CD4-positive, alpha-beta T cell (primary cell): ENCODE results near the gene ASTN1. TPM values are rescaled to one million over a fixed set of nuclear protein-coding genes. Genes with fewer than 3 reads are reported as not detected.

Source experiments
- ATAC-seq: fragments of 200-7000 bp; cut with Tn5 transposase; one replicate; pipeline ENCODE4 v1.10.0; 2022; ENCODE audit warnings: mild to moderate bottlenecking; ENCODE audit not compliant: poor library complexity
- CTCF ChIA-PET: fragments of 350-600 bp; sonication (Branson Sonifier 250); formaldehyde crosslinking; loops from one replicate; lab custom pipeline; 2021; ENCODE audit warnings: antibody characterized with exemption, inconsistent platforms; lab: Charles Lee
- POLR2A ChIA-PET: fragments of 350-600 bp; sonication (Branson Sonifier 250); formaldehyde crosslinking; loops from one replicate; lab custom pipeline; 2021; ENCODE audit warnings: antibody characterized with exemption, inconsistent platforms; lab: Charles Lee
- DNase-seq, 14 experiments: peaks; one replicate each; pipeline ENCODE4 v3.0.0-alpha.2; 2013 to 2020; ENCODE audit warnings: mixed read lengths in 2 of 14
- H3K27ac ChIP-seq, 2 donors: one replicate each; pipeline versions ENCODE4 v1.5.1 to v1.7.0; 2013; ENCODE audit warnings: low read length in 2 of 2, low read depth in 1 of 2, mild to moderate bottlenecking in 1 of 2
- H3K27me3 ChIP-seq, 2 experiments: 1 replicate in 1 of 2; 2 replicates in 1 of 2; pipeline versions ENCODE4 v1.6.1 to v1.7.0; 2013; ENCODE audit warnings: low read length in 2 of 2, control low read depth in 1 of 2, mild to moderate bottlenecking in 1 of 2, moderate library complexity in 1 of 2; ENCODE audit not compliant: insufficient read depth in 2 of 2, control insufficient read depth in 1 of 2
- H3K36me3 ChIP-seq: one replicate; pipeline ENCODE4 v1.6.1; 2013; ENCODE audit warnings: low read length, control low read depth; ENCODE audit not compliant: insufficient read depth
- H3K4me1 ChIP-seq: one replicate; pipeline ENCODE4 v1.6.1; 2013; ENCODE audit warnings: low read length, control low read depth; ENCODE audit not compliant: insufficient read depth
- H3K4me3 ChIP-seq: one replicate; pipeline ENCODE4 v1.5.1; 2013; ENCODE audit warnings: mild to moderate bottlenecking, low read length, moderate library complexity
- H3K9me3 ChIP-seq, 2 experiments: 1 replicate in 1 of 2; 2 replicates in 1 of 2; pipeline versions ENCODE4 v1.6.1 to v1.7.0; 2013; ENCODE audit warnings: low read length in 2 of 2, mild to moderate bottlenecking in 2 of 2, control low read depth in 1 of 2, moderate library complexity in 1 of 2; ENCODE audit not compliant: control insufficient read depth in 1 of 2, insufficient read depth in 1 of 2
- H3K27ac Mint-ChIP-seq: one replicate; pipeline ENCODE4 v1.8.0; 2020; ENCODE audit warnings: mixed read lengths
- H3K27me3 Mint-ChIP-seq: one replicate; pipeline ENCODE4 v1.8.0; 2021; ENCODE audit warnings: mixed read lengths
- H3K36me3 Mint-ChIP-seq: one replicate; pipeline ENCODE4 v1.8.0; 2021; ENCODE audit warnings: low read depth, mixed read lengths
- H3K4me1 Mint-ChIP-seq: one replicate; pipeline ENCODE4 v1.8.0; 2021; ENCODE audit warnings: low read depth, mixed read lengths
- H3K4me3 Mint-ChIP-seq: one replicate; pipeline ENCODE4 v1.8.0; 2020; ENCODE audit warnings: mild to moderate bottlenecking, mixed read lengths
- H3K9me3 Mint-ChIP-seq: one replicate; pipeline ENCODE4 v1.8.0; 2020; ENCODE audit warnings: mixed read lengths
- intact Hi-C, 2 experiments: fragments of 100-400 bp; cut with DNase I in 1 of 2; cut with micrococcal nuclease in 1 of 2; formaldehyde crosslinking; loops; one replicate each; pipeline versions ENCODE4 v1.15.1 to v1.9.0; 2023 to 2025; cut with DNase I, micrococcal nuclease
- total RNA-seq, 174 experiments: library from RNA in 2 of 174; stranded (reverse) in 2 of 174; gene quantifications; one replicate each; pipeline ENCODE4 v1.2.3 and lab custom pipeline; 2021 to 2026
- TF ChIP-seq, protein P1 (sequence below): fragments of 200-600 bp; IDR thresholded peaks from one replicate; pipeline ENCODE4 v1.8.0; 2022; ENCODE audit warnings: antibody characterized with exemption, mild to moderate bottlenecking

Gene ASTN1
- total RNA-seq, 2 experiments from 2014 or later: not detected

DNA sequence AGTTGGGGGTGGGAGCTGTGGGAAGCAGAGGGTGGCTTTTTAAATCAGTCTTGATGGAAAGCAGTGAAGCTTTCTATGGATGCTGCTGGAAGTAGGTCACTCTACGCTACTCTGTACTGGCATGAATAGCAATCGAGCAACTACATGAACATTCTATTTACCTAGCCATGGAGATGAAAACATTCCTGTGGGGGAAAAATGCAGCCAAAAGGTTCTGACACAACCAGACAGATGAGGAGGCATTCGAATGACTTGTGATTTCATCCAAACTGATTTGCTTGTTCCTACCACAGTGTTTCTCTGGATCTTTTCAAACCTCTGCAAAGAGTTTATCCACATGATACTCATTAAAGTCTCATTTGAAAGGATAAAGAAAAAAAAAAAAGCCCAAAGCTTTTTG, 95.0 kb downstream of the ASTN1 start:
- Mint-ChIP-seq H3K4me1 (no peaks in the 10 kb centered on the region), H3K9me3 (peaks cover 3% of the 10 kb centered on the region), H3K27ac (no peak overlapping the region), H3K4me3 (no peak overlapping the region), H3K36me3 (no peaks in the 10 kb centered on the region), H3K27me3 (no peaks in the 10 kb centered on the region)
- DNase-seq (no peak), ATAC-seq (no peak)
- ChIA-PET POLR2A (no interaction called here), CTCF (no interaction called here)
- Histone ChIP-seq H3K36me3 (no peaks in the 10 kb centered on the region), H3K9me3 (no peaks in the 10 kb centered on the region), H3K27me3 (no peaks in the 10 kb centered on the region), H3K27ac (no peak overlapping the region), H3K4me3 (no peak overlapping the region), H3K4me1 (no peaks in the 10 kb centered on the region)
- TF ChIP-seq, protein P1, sequence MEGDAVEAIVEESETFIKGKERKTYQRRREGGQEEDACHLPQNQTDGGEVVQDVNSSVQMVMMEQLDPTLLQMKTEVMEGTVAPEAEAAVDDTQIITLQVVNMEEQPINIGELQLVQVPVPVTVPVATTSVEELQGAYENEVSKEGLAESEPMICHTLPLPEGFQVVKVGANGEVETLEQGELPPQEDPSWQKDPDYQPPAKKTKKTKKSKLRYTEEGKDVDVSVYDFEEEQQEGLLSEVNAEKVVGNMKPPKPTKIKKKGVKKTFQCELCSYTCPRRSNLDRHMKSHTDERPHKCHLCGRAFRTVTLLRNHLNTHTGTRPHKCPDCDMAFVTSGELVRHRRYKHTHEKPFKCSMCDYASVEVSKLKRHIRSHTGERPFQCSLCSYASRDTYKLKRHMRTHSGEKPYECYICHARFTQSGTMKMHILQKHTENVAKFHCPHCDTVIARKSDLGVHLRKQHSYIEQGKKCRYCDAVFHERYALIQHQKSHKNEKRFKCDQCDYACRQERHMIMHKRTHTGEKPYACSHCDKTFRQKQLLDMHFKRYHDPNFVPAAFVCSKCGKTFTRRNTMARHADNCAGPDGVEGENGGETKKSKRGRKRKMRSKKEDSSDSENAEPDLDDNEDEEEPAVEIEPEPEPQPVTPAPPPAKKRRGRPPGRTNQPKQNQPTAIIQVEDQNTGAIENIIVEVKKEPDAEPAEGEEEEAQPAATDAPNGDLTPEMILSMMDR: no peak
- intact Hi-C loops: no loop called here

DNA sequence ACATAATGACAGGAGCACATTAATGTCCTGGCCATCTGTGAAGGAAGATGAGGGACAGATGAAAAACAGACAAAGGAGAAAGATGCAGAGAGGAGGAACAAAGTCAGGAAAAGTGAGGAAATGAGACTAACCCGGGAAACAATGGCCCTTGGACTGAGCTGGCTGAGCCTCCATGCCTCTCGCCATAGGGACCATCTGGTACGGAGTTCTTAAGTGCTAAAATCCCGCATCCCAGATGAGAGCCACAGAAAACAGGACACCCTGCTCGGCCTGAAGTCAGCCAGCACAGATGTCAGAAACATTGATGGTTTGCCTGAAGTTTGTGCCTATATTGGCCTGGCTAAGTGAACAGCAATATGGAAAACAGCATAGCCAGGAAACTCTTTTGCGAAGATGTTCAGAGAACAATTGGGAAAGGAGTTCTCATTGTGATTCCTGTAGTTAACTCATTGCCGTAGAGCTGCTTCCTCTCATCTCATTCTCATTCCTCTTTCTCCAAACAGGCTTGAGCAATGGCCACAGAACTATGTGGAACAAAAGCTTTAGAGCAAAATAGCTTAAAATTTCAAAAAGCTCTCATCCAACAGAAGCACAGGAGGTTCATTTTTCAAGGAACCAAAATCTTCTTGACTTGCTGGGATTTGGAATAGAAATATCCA, 96.6 kb downstream of the ASTN1 start:
- Mint-ChIP-seq H3K4me3 (no peak overlapping the region), H3K36me3 (no peaks in the 10 kb centered on the region), H3K4me1 (no peaks in the 10 kb centered on the region), H3K9me3 (no peaks in the 10 kb centered on the region), H3K27me3 (no peaks in the 10 kb centered on the region), H3K27ac (no peak overlapping the region)
- DNase-seq (no peak), ATAC-seq (no peak)
- CTCF ChIA-PET: no interaction called here
- H3K4me3 ChIP-seq: no peak overlapping the region
- POLR2A ChIA-PET: no interaction called here
- no peaks in the 10 kb centered on the region for H3K4me1 ChIP-seq
- H3K27ac ChIP-seq: no peak overlapping the region
- TF ChIP-seq, protein P1: no peak
- no peaks in the 10 kb centered on the region for H3K36me3 ChIP-seq
- intact Hi-C loops: no loop called here
- no peaks in the 10 kb centered on the region for H3K27me3 ChIP-seq
- H3K9me3 ChIP-seq: peaks cover 0 to 5% of the 10 kb centered on the region in 2 experiments

DNA sequence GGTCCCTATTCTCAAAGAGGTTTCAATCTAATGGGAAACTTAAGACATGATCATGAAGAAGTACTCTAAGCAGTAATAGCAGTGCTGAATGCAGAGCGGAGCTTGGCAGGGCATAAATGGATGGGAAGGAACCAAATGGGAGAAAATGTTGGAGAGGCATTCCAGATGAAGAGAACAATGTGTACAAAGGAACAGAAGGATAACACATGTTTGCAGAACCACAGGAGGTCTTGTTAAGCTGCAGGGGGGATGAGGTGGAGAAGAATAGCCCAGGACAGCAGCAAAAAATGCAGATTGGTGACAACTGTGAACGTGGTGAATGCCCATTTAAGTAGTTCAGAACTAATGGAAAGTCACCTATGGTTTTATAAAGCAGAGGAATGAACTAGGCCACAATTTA, 99.1 kb downstream of the ASTN1 start:
- no peak overlapping the region for H3K27ac ChIP-seq
- no peaks in the 10 kb centered on the region for H3K4me1 ChIP-seq
- H3K27me3 ChIP-seq: no peaks in the 10 kb centered on the region
- TF ChIP-seq, protein P1: no peak
- Mint-ChIP-seq H3K4me1 (no peaks in the 10 kb centered on the region), H3K36me3 (no peaks in the 10 kb centered on the region), H3K9me3 (no peaks in the 10 kb centered on the region), H3K4me3 (no peak overlapping the region), H3K27ac (no peak overlapping the region), H3K27me3 (no peaks in the 10 kb centered on the region)
- intact Hi-C loops: no loop called here
- ChIA-PET POLR2A (no interaction called here), CTCF (no interaction called here)
- H3K9me3 ChIP-seq: peaks cover 0 to 5% of the 10 kb centered on the region in 2 experiments
- no peak overlapping the region for H3K4me3 ChIP-seq
- no peaks in the 10 kb centered on the region for H3K36me3 ChIP-seq
- DNase-seq (no peak), ATAC-seq (no peak)
